ENCODE measurements around the gene TEP1.
A peak's percentile ranks its signal among the peaks of the same experiment; 100 is the strongest.

Gene TEP1

DNA sequence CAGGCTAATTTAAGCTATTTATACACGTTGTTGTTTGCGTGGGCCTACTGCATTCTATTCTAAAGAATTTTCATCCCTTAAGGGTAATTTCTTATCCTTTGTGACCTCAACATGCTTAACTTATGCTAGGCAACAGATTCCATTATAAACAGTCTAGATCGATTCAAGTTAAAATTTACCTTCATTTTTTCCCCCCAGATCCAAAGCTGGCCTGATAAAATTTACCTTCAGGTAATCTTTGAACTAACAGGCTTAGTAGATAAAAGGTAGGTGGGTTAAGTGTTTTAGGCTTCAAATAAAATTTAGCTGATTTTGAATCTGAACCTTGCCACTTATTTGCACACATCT, 79.8 kb downstream of the TEP1 start:
- DNase-seq: no peak

DNA sequence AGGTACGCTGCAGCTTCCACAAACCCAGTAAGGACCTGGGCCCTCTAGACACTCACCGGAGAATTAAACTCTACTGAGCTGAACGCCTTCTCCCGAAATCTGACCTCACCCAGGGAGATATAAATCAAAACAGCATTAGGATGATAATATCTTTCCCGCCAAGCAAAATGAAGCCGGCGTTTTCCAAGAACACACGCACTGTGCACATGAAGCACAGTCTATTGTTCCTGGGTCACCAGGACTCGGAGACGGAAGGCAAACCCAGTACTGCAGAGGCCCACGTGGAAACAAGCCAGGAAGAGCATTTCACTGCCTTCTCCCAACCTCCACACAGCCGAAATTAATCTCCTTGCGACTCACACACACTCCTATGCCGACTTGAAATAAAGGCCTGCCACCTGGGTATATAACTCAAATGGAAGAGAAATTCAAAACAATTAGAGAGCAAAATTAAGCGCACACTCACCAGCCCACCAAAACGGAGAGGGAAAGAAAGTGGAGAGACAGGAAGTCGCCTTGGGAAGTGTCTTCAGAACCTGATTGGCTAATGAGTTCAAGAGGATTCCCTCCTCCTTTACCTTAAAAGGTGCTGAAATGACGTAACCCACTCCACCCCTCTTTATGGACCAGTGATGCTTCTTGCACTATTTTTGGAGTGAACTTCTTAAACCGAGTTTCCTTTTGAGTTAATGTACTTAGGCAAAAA, 80.4 kb downstream of the TEP1 start, which contains the start of gene CCNB1IP1:
Gene CCNB1IP1 (minus strand): TSS at position 492 of the 706 bp plus-strand sequence. CDS start 16,756 bp downstream, outside the sequence.
- DNase-seq: peak; percentile 32

DNA sequence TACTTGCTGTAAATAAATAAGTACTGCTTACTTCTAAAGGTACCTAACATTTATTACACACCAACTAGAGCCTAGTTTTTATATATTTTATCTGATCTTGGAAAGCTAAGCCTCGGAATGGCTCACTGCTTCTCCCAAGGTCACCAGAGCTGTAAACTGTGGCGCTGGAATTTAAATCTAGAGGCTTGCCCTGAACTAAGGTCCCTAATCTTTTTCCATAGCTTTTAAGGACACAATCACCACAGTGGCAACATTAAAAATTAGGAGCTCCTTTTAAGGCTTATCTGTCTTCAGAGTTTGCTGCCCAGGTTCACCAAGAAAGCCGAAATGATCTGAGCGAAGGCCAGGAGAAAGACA, 80.9 kb downstream of the TEP1 start:
- no peak for DNase-seq

DNA sequence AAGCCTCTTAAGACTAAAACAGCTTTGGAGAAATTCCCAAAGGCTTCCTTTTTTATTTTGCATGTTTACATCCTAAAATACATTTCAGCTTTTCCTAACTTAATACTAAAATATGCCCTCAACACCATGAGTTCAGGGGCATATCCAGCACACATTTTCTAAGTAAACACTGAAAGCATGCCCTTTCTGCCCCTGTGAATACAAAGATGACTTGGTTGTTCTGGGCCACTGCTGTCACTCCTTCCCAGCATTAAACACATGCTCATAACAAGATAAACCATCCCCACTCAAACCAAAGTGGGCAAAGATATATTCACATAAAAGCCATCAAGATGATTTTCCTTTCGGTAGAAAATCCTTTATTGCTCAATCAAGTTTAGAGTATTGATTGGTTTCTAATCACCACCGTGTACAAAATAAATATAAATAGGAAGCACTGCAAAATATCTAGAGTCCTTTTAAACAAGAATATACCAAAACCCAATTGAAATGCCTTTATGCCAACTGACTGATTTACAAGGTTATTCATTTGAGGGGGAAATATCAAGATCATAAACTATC, 82.2 kb downstream of the TEP1 start:
- DNase-seq: no peak

DNA sequence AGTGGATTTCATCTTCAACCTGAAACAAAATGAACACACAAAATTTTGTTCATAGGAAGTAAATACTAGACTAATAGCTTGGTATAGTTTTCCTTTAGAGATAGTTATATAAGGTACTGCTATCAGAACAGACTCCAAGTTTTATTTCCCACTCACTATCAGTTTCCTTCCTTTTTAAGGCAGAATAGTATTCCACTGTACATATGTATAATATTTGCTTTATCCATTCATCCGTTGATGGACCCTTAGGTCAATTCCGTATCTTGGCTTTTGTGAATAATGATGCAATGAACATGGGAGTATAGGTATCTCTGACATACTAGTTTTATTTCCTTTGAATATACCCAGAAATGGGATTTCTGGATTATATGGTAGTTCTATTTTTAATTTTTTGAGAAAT, 83.9 kb downstream of the TEP1 start:
- DNase-seq: no peak

DNA sequence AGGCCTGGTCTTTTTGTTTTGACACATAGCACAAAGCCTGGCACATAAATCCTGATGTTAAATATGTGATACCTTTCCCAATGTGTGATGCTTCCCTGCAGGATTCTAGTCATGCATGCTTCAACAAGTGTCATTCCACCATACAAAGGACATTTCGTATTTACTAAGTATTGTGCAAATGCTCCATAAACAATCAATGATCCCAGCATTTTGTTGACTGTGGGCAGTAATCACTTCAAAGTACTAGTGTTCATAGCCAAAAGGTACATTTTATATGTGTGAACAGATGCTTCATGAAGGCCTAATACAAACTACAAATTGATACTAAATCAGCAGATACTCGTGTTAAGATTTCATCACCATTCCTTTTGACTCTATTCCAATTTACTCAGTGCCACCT, 84.6 kb downstream of the TEP1 start:
- DNase-seq: no peak

DNA sequence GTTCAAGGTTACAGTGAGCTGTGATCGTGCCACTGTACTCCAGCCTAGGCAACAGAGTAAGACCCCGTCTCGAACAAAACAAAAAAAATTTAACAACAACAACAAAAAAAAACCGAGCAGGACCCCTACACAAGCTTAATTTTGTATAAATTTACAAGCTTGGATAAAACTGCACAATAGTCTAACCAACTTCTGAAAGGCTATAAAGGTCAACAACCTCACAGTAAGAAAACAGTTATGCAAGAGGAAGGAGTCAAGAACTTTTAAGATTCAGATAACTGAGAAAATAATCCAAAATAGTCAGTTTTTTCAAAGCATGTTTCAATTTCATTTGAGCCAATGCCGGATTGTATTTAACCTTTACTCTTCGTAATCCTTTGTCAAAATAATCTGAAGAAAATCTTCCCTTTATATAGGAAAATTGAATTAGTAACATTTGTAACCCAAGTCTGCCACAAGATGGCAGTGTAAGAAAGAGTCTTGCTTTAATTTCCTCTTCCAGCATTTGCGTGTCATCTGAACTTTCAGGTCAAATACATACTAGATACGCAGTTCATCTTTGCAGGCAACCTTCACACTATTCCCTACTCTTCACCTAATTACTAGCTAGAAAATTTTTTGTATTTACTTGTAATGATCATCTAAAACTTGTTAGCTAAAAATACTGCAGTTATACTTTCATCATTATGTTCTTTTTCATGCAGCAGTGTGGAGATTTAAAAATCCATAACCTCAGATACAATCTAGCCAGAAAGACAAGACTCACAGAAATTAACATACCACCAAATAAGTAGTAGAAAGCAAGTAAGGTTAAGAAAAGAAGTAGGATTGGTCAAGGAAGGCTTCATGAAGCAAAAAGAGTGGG, 86.1 kb downstream of the TEP1 start:
- DNase-seq: no peak

DNA sequence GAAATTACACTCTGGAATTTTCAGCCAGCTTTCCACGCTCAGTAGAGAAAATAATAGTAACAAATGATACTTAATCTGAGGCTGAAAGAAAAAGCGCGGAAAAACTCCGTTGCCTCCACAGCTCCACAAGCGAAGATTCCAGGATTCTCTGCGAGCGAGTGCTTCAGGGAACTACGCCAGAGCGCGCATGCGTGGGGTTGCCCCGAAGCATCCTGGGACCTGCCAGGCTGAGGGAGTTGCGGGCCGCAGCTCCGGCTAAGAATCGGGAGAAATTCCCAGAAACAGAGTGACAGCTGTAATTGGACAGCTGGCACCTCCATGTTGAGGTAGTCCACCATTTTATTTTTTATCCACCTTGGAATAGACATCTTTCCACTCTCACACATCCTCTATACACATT, 95.6 kb downstream of the TEP1 start:
- no peak for DNase-seq

Measured in activated naive CD4-positive, alpha-beta T cell treated with Interleukin-2 at 50 U/mL for 16 hours (primary cell).